Measurements from ENCODE around the gene C17orf107. TPM values are rescaled to one million over a fixed set of nuclear protein-coding genes. Genes with fewer than 3 reads are reported as not detected.

Gene C17orf107
- total and polyA plus RNA-seq, 4 donors: 0.19 to 5.9 (median 1.7) TPM

- Histone ChIP-seq H3K36me3 (ENCODE audit: control insufficient read depth in 4 of 4, insufficient read depth in 3 of 4, low read depth in 1 of 4, low read length in 3 of 4) (peaks cover under 1 to 30% (median 9%) of the 10 kb centered on the region in 4 donors), H3K9ac (ENCODE audit: low read depth in 1 of 2, low read length in 2 of 2) (no peak overlapping the region), H3K4me1 (ENCODE audit: control insufficient read depth in 4 of 4, insufficient read depth in 4 of 4, low read length in 3 of 4) (peaks cover 6 to 51% (median 28%) of the 10 kb centered on the region in 4 donors), H3K27me3 (ENCODE audit: control insufficient read depth in 4 of 4, insufficient read depth in 4 of 4, low read length in 3 of 4) (no peaks in the 10 kb centered on the region), H3K9me3 (ENCODE audit: control insufficient read depth in 4 of 4, low read length in 3 of 4) (no peaks in the 10 kb centered on the region), H3K4me3 (ENCODE audit: low read depth in 1 of 3, low read length in 3 of 3) (peak overlapping the region in 2 of 3 donors; percentile 58 to 61), H3K27ac (ENCODE audit: low read depth in 1 of 2, low read length in 2 of 2) (peak overlapping the region; percentile 67 to 76)
- TF ChIP-seq HNF4G (IDR thresholded peaks at IDR 0.05): no peak
- TF ChIP-seq SP1 (IDR thresholded peaks at IDR 0.05): peak; percentile 54
- TF ChIP-seq HNF4A (conservative IDR thresholded peaks at IDR 0.05): peak; percentile 32 to 51
- TF ChIP-seq YY1 (IDR thresholded peaks at IDR 0.05): no peak
- no peak for TF ChIP-seq FOXA1 (IDR thresholded peaks at IDR 0.05)
- no peak for TF ChIP-seq RAD21 (IDR thresholded peaks at IDR 0.05)
- TF ChIP-seq RXRA (IDR thresholded peaks at IDR 0.05): peak; percentile 72 to 74
- TF ChIP-seq CTCF (IDR thresholded peaks at IDR 0.05; ENCODE audit: low read depth, low read length, missing input control): no peak
- TF ChIP-seq, protein P1, sequence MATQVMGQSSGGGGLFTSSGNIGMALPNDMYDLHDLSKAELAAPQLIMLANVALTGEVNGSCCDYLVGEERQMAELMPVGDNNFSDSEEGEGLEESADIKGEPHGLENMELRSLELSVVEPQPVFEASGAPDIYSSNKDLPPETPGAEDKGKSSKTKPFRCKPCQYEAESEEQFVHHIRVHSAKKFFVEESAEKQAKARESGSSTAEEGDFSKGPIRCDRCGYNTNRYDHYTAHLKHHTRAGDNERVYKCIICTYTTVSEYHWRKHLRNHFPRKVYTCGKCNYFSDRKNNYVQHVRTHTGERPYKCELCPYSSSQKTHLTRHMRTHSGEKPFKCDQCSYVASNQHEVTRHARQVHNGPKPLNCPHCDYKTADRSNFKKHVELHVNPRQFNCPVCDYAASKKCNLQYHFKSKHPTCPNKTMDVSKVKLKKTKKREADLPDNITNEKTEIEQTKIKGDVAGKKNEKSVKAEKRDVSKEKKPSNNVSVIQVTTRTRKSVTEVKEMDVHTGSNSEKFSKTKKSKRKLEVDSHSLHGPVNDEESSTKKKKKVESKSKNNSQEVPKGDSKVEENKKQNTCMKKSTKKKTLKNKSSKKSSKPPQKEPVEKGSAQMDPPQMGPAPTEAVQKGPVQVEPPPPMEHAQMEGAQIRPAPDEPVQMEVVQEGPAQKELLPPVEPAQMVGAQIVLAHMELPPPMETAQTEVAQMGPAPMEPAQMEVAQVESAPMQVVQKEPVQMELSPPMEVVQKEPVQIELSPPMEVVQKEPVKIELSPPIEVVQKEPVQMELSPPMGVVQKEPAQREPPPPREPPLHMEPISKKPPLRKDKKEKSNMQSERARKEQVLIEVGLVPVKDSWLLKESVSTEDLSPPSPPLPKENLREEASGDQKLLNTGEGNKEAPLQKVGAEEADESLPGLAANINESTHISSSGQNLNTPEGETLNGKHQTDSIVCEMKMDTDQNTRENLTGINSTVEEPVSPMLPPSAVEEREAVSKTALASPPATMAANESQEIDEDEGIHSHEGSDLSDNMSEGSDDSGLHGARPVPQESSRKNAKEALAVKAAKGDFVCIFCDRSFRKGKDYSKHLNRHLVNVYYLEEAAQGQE (IDR thresholded peaks at IDR 0.05): no peak
- no peak for TF ChIP-seq EGR1 (IDR thresholded peaks at IDR 0.05; ENCODE audit: low read depth in 2 of 2)
- TF ChIP-seq, protein P2, sequence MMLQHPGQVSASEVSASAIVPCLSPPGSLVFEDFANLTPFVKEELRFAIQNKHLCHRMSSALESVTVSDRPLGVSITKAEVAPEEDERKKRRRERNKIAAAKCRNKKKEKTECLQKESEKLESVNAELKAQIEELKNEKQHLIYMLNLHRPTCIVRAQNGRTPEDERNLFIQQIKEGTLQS (IDR thresholded peaks at IDR 0.05): no peak
- DNase-seq (ENCODE audit: low spot score): no peak
- 37% methylated on average over 8 of the region's 8 CpGs for WGBS
These were observed 985 bp upstream of the C17orf107 start for GRCh38 chr17:4898351-4898750.

- H3K4me3 ChIP-seq (ENCODE audit: low read depth in 1 of 3, low read length in 3 of 3): peak overlapping the region in 2 of 3 donors; percentile 58 to 61
- peaks cover 6 to 53% (median 30%) of the 10 kb centered on the region in 4 donors for H3K4me1 ChIP-seq (ENCODE audit: control insufficient read depth in 4 of 4, insufficient read depth in 4 of 4, low read length in 3 of 4)
- DNase-seq (ENCODE audit: low spot score): no peak
- peak overlapping the region; percentile 67 to 76 for H3K27ac ChIP-seq (ENCODE audit: low read depth in 1 of 2, low read length in 2 of 2)
- peaks cover 0 to 24% (median 8%) of the 10 kb centered on the region in 4 donors for H3K36me3 ChIP-seq (ENCODE audit: control insufficient read depth in 4 of 4, insufficient read depth in 3 of 4, low read depth in 1 of 4, low read length in 3 of 4)
- no peaks in the 10 kb centered on the region for H3K27me3 ChIP-seq (ENCODE audit: control insufficient read depth in 4 of 4, insufficient read depth in 4 of 4, low read length in 3 of 4)
- WGBS: 15% methylated on average over 34 of the region's 34 CpGs
- H3K9me3 ChIP-seq (ENCODE audit: control insufficient read depth in 4 of 4, low read length in 3 of 4): no peaks in the 10 kb centered on the region
- H3K9ac ChIP-seq (ENCODE audit: low read depth in 1 of 2, low read length in 2 of 2): peak overlapping the region; percentile 24 to 38
- TF ChIP-seq NR2F2 (IDR thresholded peaks at IDR 0.05) (no peak), RAD21 (IDR thresholded peaks at IDR 0.05) (no peak), HNF4G (IDR thresholded peaks at IDR 0.05) (no peak), EGR1 (IDR thresholded peaks at IDR 0.05; ENCODE audit: low read depth in 2 of 2) (no peak), HNF4A (conservative IDR thresholded peaks at IDR 0.05) (no peak), RXRA (IDR thresholded peaks at IDR 0.05) (no peak), FOXA2 (IDR thresholded peaks at IDR 0.05) (no peak), CTCF (IDR thresholded peaks at IDR 0.05; ENCODE audit: low read depth, low read length, missing input control) (no peak), SP1 (IDR thresholded peaks at IDR 0.05) (no peak), ZBTB33 (IDR thresholded peaks at IDR 0.05) (no peak), TAF1 (conservative IDR thresholded peaks at IDR 0.05) (no peak)
- TF ChIP-seq, protein P3, sequence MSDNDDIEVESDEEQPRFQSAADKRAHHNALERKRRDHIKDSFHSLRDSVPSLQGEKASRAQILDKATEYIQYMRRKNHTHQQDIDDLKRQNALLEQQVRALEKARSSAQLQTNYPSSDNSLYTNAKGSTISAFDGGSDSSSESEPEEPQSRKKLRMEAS (IDR thresholded peaks at IDR 0.05): no peak
- TF ChIP-seq, protein P1 (IDR thresholded peaks at IDR 0.05): no peak
- TF ChIP-seq, protein P2 (IDR thresholded peaks at IDR 0.05): no peak
These were observed 409 bp upstream of the C17orf107 start for GRCh38 chr17:4898927-4899326.
